ENCODE results near the gene TP73.

The TP73 gene

GRCh38 chr1:3679098-3679555 lies 26.8 kb downstream of the TP73 start:
- TF ChIP-seq TARDBP (IDR thresholded peaks at IDR 0.05) (no peak), FOXA1 (IDR thresholded peaks at IDR 0.05) (no peak), SP1 (IDR thresholded peaks at IDR 0.05) (no peak), L3MBTL2 (conservative IDR thresholded peaks at IDR 0.05) (no peak), HDGF (IDR thresholded peaks at IDR 0.05; ENCODE audit: borderline replicate concordance) (no peak), FOXM1 (IDR thresholded peaks at IDR 0.05; ENCODE audit: borderline replicate concordance) (no peak), ELF4 (IDR thresholded peaks at IDR 0.05) (no peak), FOXK2 (IDR thresholded peaks at IDR 0.05) (no peak)
- CTCF ChIA-PET: no interaction called here
- DNase-seq (ENCODE audit: extremely low spot score): no peak
- POLR2A ChIA-PET: no interaction called here

- ChIA-PET POLR2A (interaction anchor here (1.0 kb wide), 1 partner anchor 30 kb away, joined by 3 read pairs; the partner anchor contains the start of gene WRAP73), CTCF (no interaction called here)
- no peak for DNase-seq (ENCODE audit: extremely low spot score)
- TF ChIP-seq TARDBP (IDR thresholded peaks at IDR 0.05): 0 out of 2 replicates have a peak, but pooled peaks have one; percentile 24
- no peak for TF ChIP-seq PKNOX1 (IDR thresholded peaks at IDR 0.05)
These were observed 27.6 kb downstream of the TP73 start for GRCh38 chr1:3679799-3680453.

GRCh38 chr1:3680488-3681230 lies 28.3 kb downstream of the TP73 start:
- TF ChIP-seq L3MBTL2 (conservative IDR thresholded peaks at IDR 0.05) (no peak), NFRKB (IDR thresholded peaks at IDR 0.05) (no peak), ARNT (IDR thresholded peaks at IDR 0.05) (no peak), PKNOX1 (IDR thresholded peaks at IDR 0.05) (no peak), FOXK2 (IDR thresholded peaks at IDR 0.05) (no peak), ZNF384 (IDR thresholded peaks at IDR 0.05) (no peak), HDGF (IDR thresholded peaks at IDR 0.05; ENCODE audit: borderline replicate concordance) (no peak), FOXM1 (IDR thresholded peaks at IDR 0.05; ENCODE audit: borderline replicate concordance) (no peak), CTBP1 (IDR thresholded peaks at IDR 0.05; ENCODE audit: borderline replicate concordance) (no peak)
- ChIA-PET CTCF (no interaction called here), POLR2A (interaction anchor here (1.0 kb wide), 1 partner anchor 31 kb away, joined by 3 read pairs; the partner anchor contains the start of gene WRAP73)
- no peak for DNase-seq (ENCODE audit: extremely low spot score)

- TF ChIP-seq ARNT (IDR thresholded peaks at IDR 0.05): no peak
- no peak for TF ChIP-seq SP1 (IDR thresholded peaks at IDR 0.05)
- TF ChIP-seq TARDBP (IDR thresholded peaks at IDR 0.05): no peak
- TF ChIP-seq FOXA1 (IDR thresholded peaks at IDR 0.05): no peak
- no peak for DNase-seq (ENCODE audit: extremely low spot score)
- ChIA-PET POLR2A (interaction anchor here (1.0 kb wide), 1 partner anchor 31 kb away, joined by 3 read pairs; the partner anchor contains the start of gene WRAP73), CTCF (no interaction called here)
These were observed 29.0 kb downstream of the TP73 start for GRCh38 chr1:3681231-3681897.

- POLR2A ChIA-PET: no interaction called here
- CTCF ChIA-PET: no interaction called here
- no peak for DNase-seq (ENCODE audit: extremely low spot score)
- TF ChIP-seq FOXK2 (IDR thresholded peaks at IDR 0.05) (no peak), PKNOX1 (IDR thresholded peaks at IDR 0.05) (no peak)
These were observed 29.8 kb downstream of the TP73 start for GRCh38 chr1:3681898-3682806.

GRCh38 chr1:3683197-3683596 lies 30.9 kb downstream of the TP73 start:
- CTCF ChIA-PET: no interaction called here
- POLR2A ChIA-PET: no interaction called here
- DNase-seq (ENCODE audit: extremely low spot score): no peak
- TF ChIP-seq BHLHE40 (IDR thresholded peaks at IDR 0.05; ENCODE audit: borderline replicate concordance) (no peak), HDGF (IDR thresholded peaks at IDR 0.05; ENCODE audit: borderline replicate concordance) (no peak), FOXM1 (IDR thresholded peaks at IDR 0.05; ENCODE audit: borderline replicate concordance) (no peak), LEF1 (IDR thresholded peaks at IDR 0.05; ENCODE audit: borderline replicate concordance) (no peak), NFRKB (IDR thresholded peaks at IDR 0.05) (no peak), FOXK2 (IDR thresholded peaks at IDR 0.05) (no peak), FOXA1 (IDR thresholded peaks at IDR 0.05) (no peak), ZNF384 (IDR thresholded peaks at IDR 0.05) (no peak), TARDBP (IDR thresholded peaks at IDR 0.05) (no peak), SUZ12 (IDR thresholded peaks at IDR 0.05) (no peak), L3MBTL2 (conservative IDR thresholded peaks at IDR 0.05) (no peak), PKNOX1 (IDR thresholded peaks at IDR 0.05) (no peak)

Measured in HEK293T (cell line).